ENCODE results near the gene NAA38.

Gene NAA38

GRCh38 chr17:7839190-7839875, 18.0 kb downstream of the NAA38 start:
- peak; percentile 50 to 66 for DNase-seq

- peak; percentile 17 to 23 for DNase-seq
Observed at GRCh38 chr17:7838090-7839075, 19.0 kb downstream of the NAA38 start.

GRCh38 chr17:7837408-7838088, 19.8 kb downstream of the NAA38 start:
- DNase-seq: peak; percentile 65 to 70

GRCh38 chr17:7836596-7837407, 20.6 kb downstream of the NAA38 start:
- DNase-seq: peak; percentile 91

GRCh38 chr17:7835814-7836595, 21.4 kb downstream of the NAA38 start:
- DNase-seq: peak in 1 of 2 donors; percentile 36

- DNase-seq: peak; percentile 90 to 93
Observed at GRCh38 chr17:7834957-7835813, 22.2 kb downstream of the NAA38 start.

GRCh38 chr17:7834542-7834956, 22.8 kb downstream of the NAA38 start:
- DNase-seq: peak; percentile 84 to 91

- peak; percentile 91 to 92 for DNase-seq
Observed at GRCh38 chr17:7833795-7834541, 23.4 kb downstream of the NAA38 start, which contains the start of gene KDM6B. Gene KDM6B, plus strand, starts transcription at chr17:7834217. Its CDS starts 11,338 bp downstream, at chr17:7845555.

GRCh38 chr17:7833011-7833794, 24.2 kb downstream of the NAA38 start:
- no peak for DNase-seq

- no peak for DNase-seq
Observed at GRCh38 chr17:7832431-7832830, 24.9 kb downstream of the NAA38 start.

GRCh38 chr17:7831233-7831632, 26.1 kb downstream of the NAA38 start:
- DNase-seq: no peak

- no peak for DNase-seq
Observed at GRCh38 chr17:7830616-7831015, 26.7 kb downstream of the NAA38 start.

GRCh38 chr17:7825206-7825990, 32.0 kb downstream of the NAA38 start:
- DNase-seq: peak; percentile 29 to 37

GRCh38 chr17:7824021-7824924, 33.1 kb downstream of the NAA38 start:
- no peak for DNase-seq

GRCh38 chr17:7823581-7824001, 33.8 kb downstream of the NAA38 start:
- DNase-seq: no peak

GRCh38 chr17:7822126-7822525, 35.2 kb downstream of the NAA38 start:
- DNase-seq: no peak

- no peak for DNase-seq
Observed at GRCh38 chr17:7820231-7820630, 37.1 kb downstream of the NAA38 start.
